Measurements from ENCODE around the gene KRT31. TPM values are rescaled to one million over a fixed set of nuclear protein-coding genes. Genes with fewer than 3 reads are reported as not detected.

The KRT31 gene
- not detected for total RNA-seq

DNA sequence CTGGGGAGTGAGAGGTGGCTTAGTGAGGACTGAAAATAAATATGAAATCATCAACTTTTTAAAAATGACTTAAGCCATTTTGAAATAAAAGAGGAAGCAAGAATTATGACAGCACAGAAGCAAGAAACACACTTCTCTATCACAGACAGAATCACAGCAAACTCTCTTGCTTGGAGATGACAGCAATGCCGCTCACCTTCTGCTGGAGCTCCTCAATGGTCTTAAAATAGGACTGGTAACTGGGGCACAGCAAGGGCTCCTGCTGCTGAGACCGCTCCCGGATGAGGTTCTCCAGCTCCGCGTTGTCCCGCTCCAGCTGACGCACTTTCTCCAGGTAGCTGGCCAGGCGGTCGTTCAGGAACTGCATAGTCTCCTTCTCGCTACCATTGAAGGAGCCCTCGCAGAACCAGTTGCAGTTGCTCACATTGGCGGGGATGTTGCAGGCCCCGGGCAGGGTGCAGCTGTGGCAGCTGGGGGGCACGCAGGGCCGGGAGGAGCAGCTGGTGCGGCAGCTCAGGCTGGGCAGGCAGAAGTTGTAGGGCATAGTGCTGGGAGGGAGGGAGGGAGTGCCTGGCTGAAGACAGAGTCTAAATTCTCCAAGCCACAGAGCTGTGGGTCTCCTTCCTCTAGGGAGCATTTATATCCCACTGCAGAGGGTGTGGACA, at the start of gene KRT31:
KRT31 (minus strand) TSS at position 613 of the 665 bp plus-strand sequence; CDS start at position 544, 69 bp downstream.
- Histone ChIP-seq H3K4me3 (no peak within 1 kb of the TSS), H3K4me1 (no peaks in the 10 kb centered on the region), H3K27me3 (peaks cover 4% of the 10 kb centered on the region), H3K9me3 (no peaks in the 10 kb centered on the region), H3K36me3 (no peaks in the 10 kb centered on the region), H3K9ac (ENCODE audit: low read depth in 2 of 2, low read length in 2 of 2) (no peak within 1 kb of the TSS), H3K27ac (no peak within 1 kb of the TSS)
- intact Hi-C loops (cut with DNase I), result no loop called here
- DNase-seq, result no peak
- TF ChIP-seq, protein P1, sequence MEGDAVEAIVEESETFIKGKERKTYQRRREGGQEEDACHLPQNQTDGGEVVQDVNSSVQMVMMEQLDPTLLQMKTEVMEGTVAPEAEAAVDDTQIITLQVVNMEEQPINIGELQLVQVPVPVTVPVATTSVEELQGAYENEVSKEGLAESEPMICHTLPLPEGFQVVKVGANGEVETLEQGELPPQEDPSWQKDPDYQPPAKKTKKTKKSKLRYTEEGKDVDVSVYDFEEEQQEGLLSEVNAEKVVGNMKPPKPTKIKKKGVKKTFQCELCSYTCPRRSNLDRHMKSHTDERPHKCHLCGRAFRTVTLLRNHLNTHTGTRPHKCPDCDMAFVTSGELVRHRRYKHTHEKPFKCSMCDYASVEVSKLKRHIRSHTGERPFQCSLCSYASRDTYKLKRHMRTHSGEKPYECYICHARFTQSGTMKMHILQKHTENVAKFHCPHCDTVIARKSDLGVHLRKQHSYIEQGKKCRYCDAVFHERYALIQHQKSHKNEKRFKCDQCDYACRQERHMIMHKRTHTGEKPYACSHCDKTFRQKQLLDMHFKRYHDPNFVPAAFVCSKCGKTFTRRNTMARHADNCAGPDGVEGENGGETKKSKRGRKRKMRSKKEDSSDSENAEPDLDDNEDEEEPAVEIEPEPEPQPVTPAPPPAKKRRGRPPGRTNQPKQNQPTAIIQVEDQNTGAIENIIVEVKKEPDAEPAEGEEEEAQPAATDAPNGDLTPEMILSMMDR (IDR thresholded peaks at IDR 0.05), result no peak

DNA sequence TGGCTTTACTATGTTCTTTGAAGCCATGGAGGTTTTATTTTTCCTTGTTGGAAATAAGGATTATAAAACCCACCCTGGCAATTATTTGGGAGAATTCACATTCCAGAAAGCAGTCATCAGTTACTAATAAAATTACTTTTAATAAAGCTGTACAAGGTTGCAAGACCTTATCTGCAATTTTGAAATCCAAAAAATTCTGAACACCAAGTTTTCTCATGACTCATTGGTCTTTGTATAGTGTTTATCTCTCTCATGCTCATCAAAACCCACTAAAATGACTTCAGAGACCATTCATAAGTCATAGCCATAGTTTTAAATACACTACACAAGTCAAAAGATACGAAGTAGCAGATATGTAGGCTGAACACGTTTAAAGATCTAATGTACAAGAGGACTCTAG, 49.4 kb upstream of the KRT31 start:
- intact Hi-C loops (cut with DNase I), result no loop called here
- H3K27me3 ChIP-seq, result no peaks in the 10 kb centered on the region
- H3K9ac ChIP-seq (ENCODE audit: low read depth in 2 of 2, low read length in 2 of 2), result no peak overlapping the region

DNA sequence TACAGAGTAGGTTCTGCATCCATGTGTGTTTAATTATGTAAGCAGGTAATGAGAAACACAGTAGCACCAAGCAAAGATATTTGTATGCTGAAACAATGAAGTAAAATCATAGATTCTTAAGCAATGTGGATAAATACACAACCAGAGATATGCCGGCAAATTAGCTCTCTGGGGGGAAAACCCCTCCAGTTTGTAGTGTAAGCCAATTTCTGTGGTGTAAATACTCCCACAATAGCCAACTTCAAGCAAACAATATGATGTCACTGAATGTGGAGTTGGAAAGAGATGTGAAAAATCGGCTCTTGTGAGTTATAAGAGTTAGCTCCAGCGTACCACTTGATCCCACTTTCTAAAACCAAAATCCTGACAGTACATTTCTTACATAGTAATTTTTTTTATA, 47.2 kb upstream of the KRT31 start:
- no peaks in the 10 kb centered on the region for H3K4me1 ChIP-seq
- H3K9me3 ChIP-seq, result no peaks in the 10 kb centered on the region
- DNase-seq, result no peak
- no peak overlapping the region for H3K9ac ChIP-seq (ENCODE audit: low read depth in 2 of 2, low read length in 2 of 2)
- TF ChIP-seq, protein P1 (IDR thresholded peaks at IDR 0.05), result no peak
- H3K36me3 ChIP-seq, result no peaks in the 10 kb centered on the region
- intact Hi-C loops (cut with DNase I), result no loop called here
- no peaks in the 10 kb centered on the region for H3K27me3 ChIP-seq
- H3K27ac ChIP-seq, result no peak overlapping the region
- H3K4me3 ChIP-seq, result no peak overlapping the region

More for the DNA sequence above, 49.4 kb upstream of the KRT31 start:
- TF ChIP-seq, protein P1 (IDR thresholded peaks at IDR 0.05), result no peak
- no peak for DNase-seq
- Histone ChIP-seq H3K4me1 (no peaks in the 10 kb centered on the region), H3K9me3 (no peaks in the 10 kb centered on the region), H3K4me3 (no peak overlapping the region), H3K27ac (no peak overlapping the region), H3K36me3 (no peaks in the 10 kb centered on the region)

DNA sequence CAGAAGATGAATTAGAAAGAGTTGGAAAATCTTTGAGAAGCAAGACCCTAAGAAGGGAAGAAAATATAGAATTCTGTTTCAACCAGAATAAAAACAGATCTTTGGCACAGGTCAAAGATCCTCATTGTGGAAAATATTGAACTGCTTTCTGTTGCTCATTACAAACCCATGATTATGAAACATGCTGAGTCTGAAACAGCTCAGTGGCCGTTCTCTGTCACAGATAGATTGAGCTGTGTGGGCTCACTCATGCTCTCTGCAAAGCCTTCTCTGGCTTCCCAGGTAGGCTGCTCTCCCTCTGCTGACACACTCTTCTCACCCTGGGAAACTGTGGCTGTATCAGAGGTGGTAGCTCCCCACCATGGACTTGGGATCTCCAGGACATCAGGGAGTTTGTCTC, 46.8 kb upstream of the KRT31 start:
- H3K27ac ChIP-seq, result no peak overlapping the region
- no peak for DNase-seq
- intact Hi-C loops (cut with DNase I), result no loop called here
- no peaks in the 10 kb centered on the region for H3K27me3 ChIP-seq
- H3K9ac ChIP-seq (ENCODE audit: low read depth in 2 of 2, low read length in 2 of 2), result no peak overlapping the region
- no peaks in the 10 kb centered on the region for H3K9me3 ChIP-seq
- no peaks in the 10 kb centered on the region for H3K4me1 ChIP-seq
- TF ChIP-seq, protein P1 (IDR thresholded peaks at IDR 0.05), result no peak
- no peak overlapping the region for H3K4me3 ChIP-seq
- H3K36me3 ChIP-seq, result no peaks in the 10 kb centered on the region

DNA sequence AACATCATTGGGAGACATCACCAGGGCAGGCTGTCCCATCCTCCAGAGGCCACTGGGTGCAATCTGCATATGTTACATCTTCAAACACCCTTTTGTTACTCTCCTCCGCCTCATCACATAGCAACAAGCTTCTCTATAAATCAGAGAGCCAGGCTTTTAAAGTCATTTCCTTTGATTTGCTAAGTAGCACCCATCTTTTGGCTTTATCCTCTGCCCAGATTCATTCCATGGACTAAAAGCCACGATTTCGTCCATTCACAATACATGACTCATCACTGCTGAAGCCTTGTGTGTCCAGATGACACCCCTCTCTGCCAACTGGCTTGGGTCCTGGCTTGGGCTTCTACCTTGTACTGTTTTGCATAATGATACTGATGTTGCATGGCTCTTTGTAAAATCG, 45.3 kb upstream of the KRT31 start:
- no peaks in the 10 kb centered on the region for H3K27me3 ChIP-seq
- TF ChIP-seq, protein P1 (IDR thresholded peaks at IDR 0.05), result no peak
- no peak overlapping the region for H3K4me3 ChIP-seq
- H3K9me3 ChIP-seq, result no peaks in the 10 kb centered on the region
- intact Hi-C loops (cut with DNase I), result no loop called here
- DNase-seq, result no peak
- no peak overlapping the region for H3K27ac ChIP-seq
- H3K4me1 ChIP-seq, result no peaks in the 10 kb centered on the region
- H3K36me3 ChIP-seq, result no peaks in the 10 kb centered on the region
- H3K9ac ChIP-seq (ENCODE audit: low read depth in 2 of 2, low read length in 2 of 2), result no peak overlapping the region

All from colonic mucosa (tissue), 4 donors.